ENCODE data around the gene PBX1. TPM values are rescaled to one million over a fixed set of nuclear protein-coding genes. Genes with fewer than 3 reads are reported as not detected.

The PBX1 gene
- total RNA-seq, 2 experiments from 2014 or later, result not detected

DNA sequence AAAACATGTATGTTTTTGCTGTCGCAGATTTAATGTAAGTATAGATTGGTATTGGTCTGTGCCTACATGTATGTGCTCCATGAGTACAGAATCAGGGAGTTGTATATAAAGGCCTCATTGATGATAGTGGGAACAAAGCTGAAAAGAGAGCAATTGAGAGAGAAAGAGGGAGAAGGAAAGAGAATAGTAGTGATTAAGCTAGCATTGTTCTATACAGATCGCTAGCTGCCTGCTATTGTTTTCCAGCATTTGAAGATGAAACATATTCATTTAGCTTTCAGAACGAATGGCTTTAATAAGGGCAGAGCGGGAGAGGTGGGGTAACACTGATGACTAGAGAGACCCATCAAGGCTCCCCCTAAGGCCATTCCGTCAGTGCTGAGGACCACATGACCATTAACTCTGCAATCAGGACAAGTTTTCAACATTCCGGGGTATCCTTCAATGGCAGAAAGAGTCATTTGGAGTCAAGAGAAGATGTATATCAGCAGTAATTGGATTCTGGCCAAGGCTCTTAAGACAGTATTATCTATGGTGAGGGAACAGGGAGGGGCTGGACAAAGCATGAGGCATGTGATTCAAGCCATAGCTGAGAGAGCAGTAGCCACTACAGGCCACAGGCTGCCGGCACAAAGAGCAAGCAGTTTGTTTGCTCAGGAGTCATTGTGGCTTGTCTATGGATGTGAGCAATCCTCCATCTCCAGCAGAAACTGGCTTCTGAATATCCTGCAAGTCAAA is 176.5 kb downstream of the PBX1 start:
- intact Hi-C loops (cut with micrococcal nuclease), result no loop called here
- ATAC-seq, result no peak

DNA sequence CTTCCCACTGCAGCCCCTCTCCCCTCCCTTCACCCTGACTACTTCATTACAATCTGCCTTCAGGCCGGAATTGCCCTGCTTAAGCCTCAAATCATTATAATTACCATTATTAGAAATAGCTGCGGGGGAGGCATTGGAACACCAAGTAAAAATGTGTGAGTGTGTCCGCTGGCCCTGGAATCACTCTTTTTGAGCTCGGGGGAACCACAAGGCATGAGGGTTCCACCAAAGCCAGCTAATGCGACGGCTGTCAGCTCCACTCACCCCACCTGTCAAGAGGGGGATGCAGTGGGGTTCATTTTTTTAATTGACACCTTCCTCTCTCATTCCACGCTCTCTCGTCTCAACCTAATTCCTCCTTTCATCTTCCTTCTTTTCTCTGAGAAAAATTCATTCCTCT is 177.2 kb downstream of the PBX1 start:
- no peak for ATAC-seq
- POLR2A ChIA-PET, result no interaction called here

More for the DNA sequence above, 176.5 kb downstream of the PBX1 start:
- Mint-ChIP-seq H3K27ac (no peak overlapping the region), H3K36me3 (ENCODE audit: low read depth) (no peaks in the 10 kb centered on the region), H3K4me1 (ENCODE audit: low read depth) (no peaks in the 10 kb centered on the region), H3K4me3 (no peak overlapping the region), H3K9me3 (no peaks in the 10 kb centered on the region), H3K27me3 (no peaks in the 10 kb centered on the region)
- ChIA-PET POLR2A (interaction anchor here (0.6 kb wide), 1 partner anchor 1281 kb away, joined by 3 read pairs; no protein-coding TSS in a partner anchor), CTCF (interaction anchor here (1.2 kb wide), 1 partner anchor 116 kb away, joined by 3 read pairs; no protein-coding TSS in a partner anchor)
- DNase-seq, result no peak
- no peak for TF ChIP-seq CTCF (IDR thresholded peaks at IDR 0.05)

DNA sequence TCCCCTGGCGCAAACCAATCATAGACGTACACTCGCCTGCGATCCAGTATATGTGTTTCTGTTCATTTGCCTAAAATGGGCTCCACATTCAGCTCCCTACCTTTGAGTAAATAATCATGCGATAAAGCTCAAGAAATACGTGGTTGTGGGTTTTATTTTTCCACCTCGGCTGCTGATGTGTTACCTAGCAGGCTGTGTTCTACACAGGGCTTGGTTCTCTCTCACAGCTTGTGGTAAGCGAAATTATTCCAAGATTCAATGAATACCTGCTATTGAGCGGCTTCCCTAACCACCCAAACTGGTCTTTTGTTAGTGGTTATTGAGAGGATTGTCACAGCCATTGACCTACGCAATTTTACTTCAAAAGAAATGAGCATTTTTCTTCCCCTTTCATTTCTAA is 180.2 kb downstream of the PBX1 start:
- intact Hi-C loops (cut with micrococcal nuclease), result no loop called here
- ATAC-seq (no peak), DNase-seq (no peak)
- no peak for TF ChIP-seq CTCF (IDR thresholded peaks at IDR 0.05)
- Mint-ChIP-seq H3K4me3 (no peak overlapping the region), H3K27me3 (no peaks in the 10 kb centered on the region), H3K36me3 (ENCODE audit: low read depth) (no peaks in the 10 kb centered on the region), H3K9me3 (peaks cover 1% of the 10 kb centered on the region), H3K4me1 (ENCODE audit: low read depth) (no peaks in the 10 kb centered on the region), H3K27ac (no peak overlapping the region)
- ChIA-PET CTCF (no interaction called here), POLR2A (no interaction called here)

More for the DNA sequence above, 177.2 kb downstream of the PBX1 start:
- no peaks in the 10 kb centered on the region for H3K4me1 Mint-ChIP-seq (ENCODE audit: low read depth)
- no peak overlapping the region for H3K4me3 Mint-ChIP-seq
- H3K27ac Mint-ChIP-seq, result no peak overlapping the region
- TF ChIP-seq CTCF (IDR thresholded peaks at IDR 0.05), result no peak
- H3K27me3 Mint-ChIP-seq, result no peaks in the 10 kb centered on the region
- no peak for DNase-seq
- H3K9me3 Mint-ChIP-seq, result no peaks in the 10 kb centered on the region
- intact Hi-C loops (cut with micrococcal nuclease), result no loop called here
- CTCF ChIA-PET, result interaction anchor here (1.2 kb wide), 1 partner anchor 115 kb away, joined by 3 read pairs; no protein-coding TSS in a partner anchor
- H3K36me3 Mint-ChIP-seq (ENCODE audit: low read depth), result no peaks in the 10 kb centered on the region

- intact Hi-C loops (cut with micrococcal nuclease), result no loop called here
- no peak for TF ChIP-seq CTCF (IDR thresholded peaks at IDR 0.05)
- H3K36me3 Mint-ChIP-seq (ENCODE audit: low read depth), result no peaks in the 10 kb centered on the region
- POLR2A ChIA-PET, result no interaction called here
- H3K27me3 Mint-ChIP-seq, result no peaks in the 10 kb centered on the region
- DNase-seq, result no peak
- no peak overlapping the region for H3K4me3 Mint-ChIP-seq
- H3K4me1 Mint-ChIP-seq (ENCODE audit: low read depth), result no peaks in the 10 kb centered on the region
- no peak for ATAC-seq
- peaks cover 1% of the 10 kb centered on the region for H3K9me3 Mint-ChIP-seq
- no peak overlapping the region for H3K27ac Mint-ChIP-seq
- CTCF ChIA-PET, result interaction anchor here (0.6 kb wide), 1 partner anchor 22 kb away, joined by 3 read pairs; no protein-coding TSS in a partner anchor
Observed at GRCh38 chr1:164740000-164740526, 181.1 kb downstream of the PBX1 start.

DNA sequence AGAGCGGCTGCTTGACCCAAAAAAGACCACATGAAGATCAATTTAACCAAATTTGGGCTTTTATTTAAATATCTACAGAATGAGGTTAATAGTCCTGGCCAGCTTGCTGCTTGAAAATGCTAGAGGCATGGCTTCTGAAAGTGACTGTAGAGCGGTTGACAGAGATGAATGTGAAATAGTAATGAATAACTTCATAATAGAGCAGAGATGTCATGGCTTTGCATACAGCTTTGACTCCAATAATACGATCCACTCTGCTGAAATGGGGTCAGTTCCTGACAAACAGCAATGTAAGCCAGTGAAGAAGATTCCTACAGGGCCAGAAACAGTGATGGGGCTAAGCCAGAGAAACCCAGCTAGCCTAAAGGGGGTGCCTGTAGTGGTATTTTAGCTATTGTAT is 183.8 kb downstream of the PBX1 start:
- H3K27ac Mint-ChIP-seq, result no peak overlapping the region
- no peaks in the 10 kb centered on the region for H3K36me3 Mint-ChIP-seq (ENCODE audit: low read depth)
- ATAC-seq (no peak), DNase-seq (no peak)
- CTCF ChIA-PET, result no interaction called here
- H3K9me3 Mint-ChIP-seq, result peaks cover 1% of the 10 kb centered on the region
- TF ChIP-seq CTCF (IDR thresholded peaks at IDR 0.05), result no peak
- H3K27me3 Mint-ChIP-seq, result no peaks in the 10 kb centered on the region
- POLR2A ChIA-PET, result no interaction called here
- no peak overlapping the region for H3K4me3 Mint-ChIP-seq
- intact Hi-C loops (cut with micrococcal nuclease), result no loop called here
- no peaks in the 10 kb centered on the region for H3K4me1 Mint-ChIP-seq (ENCODE audit: low read depth)

Data from activated CD8-positive, alpha-beta T cell treated with anti-CD3 and anti-CD28 coated beads for 36 hours (primary cell).